AG10803 (cell line): ENCODE measurements around the gene LMO3.

ENCODE experiments used
- DNase-seq: peaks from one replicate; pipeline ENCODE4 v3.0.0; 2010; ENCODE audit warnings: low read depth
- H3K4me3 ChIP-seq: 2 replicates; pipeline ENCODE4 v1.5.1; 2011; ENCODE audit warnings: mild to moderate bottlenecking, low read length, control low read depth
- TF ChIP-seq, protein P1 (sequence below): conservative IDR thresholded peaks from 2 replicates; pipeline ENCODE4 v1.5.1; 2011; ENCODE audit warnings: mild to moderate bottlenecking, low read length, control low read depth, inconsistent platforms

Gene LMO3

DNA sequence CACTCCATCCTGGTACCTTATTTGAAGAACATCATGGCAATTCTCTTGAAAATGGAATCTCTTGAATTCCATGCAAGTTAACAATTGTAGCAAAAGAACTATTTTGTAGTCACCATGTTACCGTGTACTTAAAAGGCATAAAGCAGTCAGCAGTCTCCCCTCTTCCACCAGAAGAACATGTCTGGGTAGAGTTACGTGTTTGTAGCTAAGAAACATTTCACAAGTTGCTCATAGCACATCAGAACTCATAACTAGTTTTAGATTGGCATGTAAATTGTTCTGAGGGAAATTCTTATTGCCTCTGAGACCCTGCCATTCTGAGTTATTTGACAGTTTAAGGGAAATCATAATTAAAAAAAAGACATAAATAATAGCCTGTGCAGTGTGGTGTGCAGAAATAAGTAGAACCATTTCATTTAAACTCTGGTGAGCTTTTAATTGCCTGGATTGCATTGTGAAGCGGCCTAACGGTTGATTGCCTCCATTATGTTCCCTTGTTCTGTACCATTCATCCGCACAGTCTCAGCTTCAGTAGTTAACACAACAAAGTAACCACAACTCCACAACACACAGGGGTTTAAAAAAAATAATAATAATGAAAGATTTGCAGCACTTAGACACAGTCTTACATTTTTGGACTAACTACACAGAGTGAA lies 2.6 kb downstream of the LMO3 start:
- H3K4me3 ChIP-seq, result no peak overlapping the region
- no peak for DNase-seq
- TF ChIP-seq, protein P1, sequence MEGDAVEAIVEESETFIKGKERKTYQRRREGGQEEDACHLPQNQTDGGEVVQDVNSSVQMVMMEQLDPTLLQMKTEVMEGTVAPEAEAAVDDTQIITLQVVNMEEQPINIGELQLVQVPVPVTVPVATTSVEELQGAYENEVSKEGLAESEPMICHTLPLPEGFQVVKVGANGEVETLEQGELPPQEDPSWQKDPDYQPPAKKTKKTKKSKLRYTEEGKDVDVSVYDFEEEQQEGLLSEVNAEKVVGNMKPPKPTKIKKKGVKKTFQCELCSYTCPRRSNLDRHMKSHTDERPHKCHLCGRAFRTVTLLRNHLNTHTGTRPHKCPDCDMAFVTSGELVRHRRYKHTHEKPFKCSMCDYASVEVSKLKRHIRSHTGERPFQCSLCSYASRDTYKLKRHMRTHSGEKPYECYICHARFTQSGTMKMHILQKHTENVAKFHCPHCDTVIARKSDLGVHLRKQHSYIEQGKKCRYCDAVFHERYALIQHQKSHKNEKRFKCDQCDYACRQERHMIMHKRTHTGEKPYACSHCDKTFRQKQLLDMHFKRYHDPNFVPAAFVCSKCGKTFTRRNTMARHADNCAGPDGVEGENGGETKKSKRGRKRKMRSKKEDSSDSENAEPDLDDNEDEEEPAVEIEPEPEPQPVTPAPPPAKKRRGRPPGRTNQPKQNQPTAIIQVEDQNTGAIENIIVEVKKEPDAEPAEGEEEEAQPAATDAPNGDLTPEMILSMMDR, result no peak

GRCh38 chr12:16602412-16602811 lies 3.5 kb downstream of the LMO3 start:
- TF ChIP-seq, protein P1, result no peak
- no peak overlapping the region for H3K4me3 ChIP-seq
- DNase-seq, result no peak

DNA sequence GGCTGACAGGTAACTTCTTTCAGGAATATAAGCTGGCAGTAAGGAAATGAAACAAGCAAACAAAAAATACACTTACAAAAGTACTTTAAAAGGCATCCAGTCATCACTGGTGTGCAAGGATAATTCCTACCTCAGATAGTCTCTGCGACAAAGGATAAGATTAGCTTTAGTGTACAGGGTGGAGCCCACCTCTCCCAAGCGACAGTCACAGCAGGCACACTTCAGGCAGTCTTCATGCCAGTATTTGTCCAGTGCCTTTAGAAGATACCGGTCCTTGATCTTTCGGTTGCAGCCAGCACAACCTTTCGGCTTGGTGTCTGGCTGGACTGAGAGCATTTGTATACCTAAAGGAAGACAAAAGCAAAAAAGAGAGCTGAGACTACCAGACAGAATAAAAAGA lies 5.4 kb downstream of the LMO3 start:
- no peak overlapping the region for H3K4me3 ChIP-seq
- TF ChIP-seq, protein P1, result no peak
- no peak for DNase-seq

- no peak for DNase-seq
- TF ChIP-seq, protein P1, result no peak
- H3K4me3 ChIP-seq, result no peak overlapping the region
Observed at GRCh38 chr12:16599081-16599480, 6.9 kb downstream of the LMO3 start.

- H3K4me3 ChIP-seq, result no peak overlapping the region
- DNase-seq, result no peak
- TF ChIP-seq, protein P1, result no peak
Observed at GRCh38 chr12:16594797-16595196, 11.2 kb downstream of the LMO3 start.

GRCh38 chr12:16593546-16593945 lies 12.4 kb downstream of the LMO3 start:
- no peak overlapping the region for H3K4me3 ChIP-seq
- TF ChIP-seq, protein P1, result no peak
- DNase-seq, result no peak

DNA sequence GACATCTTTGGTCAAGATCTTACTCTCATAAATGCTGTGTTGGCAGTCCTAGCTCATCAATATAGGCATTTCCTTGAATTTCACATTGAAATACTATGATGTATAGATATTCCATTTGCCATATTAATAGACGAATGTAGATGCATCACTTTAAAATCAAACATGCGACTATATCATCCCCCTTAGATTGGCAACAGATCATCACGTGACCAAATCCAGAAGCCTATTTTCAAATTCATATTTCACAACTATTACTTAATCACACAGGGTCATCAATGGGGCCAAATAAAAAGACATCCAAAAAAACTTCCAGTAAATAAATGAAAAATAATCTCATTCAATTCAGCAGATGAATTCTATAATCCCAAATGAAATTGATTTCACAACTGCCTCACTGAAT lies 15.3 kb downstream of the LMO3 start:
- no peak overlapping the region for H3K4me3 ChIP-seq
- TF ChIP-seq, protein P1, result no peak
- no peak for DNase-seq
